OCI-M2 (cell line): Measurements from ENCODE around the gene BOC.

Experiments
- DNase-seq: peaks from one replicate; lab custom pipeline; 2025; ENCODE audit not compliant: unreplicated experiment; lab: John Stamatoyannopoulos, UW

BOC gene

GRCh38 chr3:113331187-113331586 is 119.8 kb downstream of the BOC start:
- DNase-seq = no peak
